Left hindlimb (tissue), 1 donor: ENCODE results near the gene RILPL2.
"Not testable (repeated sequence)": the region's sequence is repeated elsewhere in the genome, so short reads cannot be mapped to it uniquely, and the experiment has no call there.

Experiments
- DNase-seq: peaks from one replicate; pipeline ENCODE4 v3.0.0-alpha.2; 2018

Gene RILPL2

GRCh38 chr12:123379391-123379790 is 57.1 kb downstream of the RILPL2 start:
- no peak for DNase-seq

- not testable (repeated sequence) for DNase-seq
Observed at GRCh38 chr12:123372415-123372814, 64.1 kb downstream of the RILPL2 start.

- not testable (repeated sequence) for DNase-seq
Observed at GRCh38 chr12:123371667-123372368, 64.7 kb downstream of the RILPL2 start.

- DNase-seq = no peak
Observed at GRCh38 chr12:123369229-123369628, 67.3 kb downstream of the RILPL2 start.

- DNase-seq = not testable (repeated sequence)
Observed at GRCh38 chr12:123368431-123368830, 68.1 kb downstream of the RILPL2 start.

GRCh38 chr12:123367511-123367910 is 69.0 kb downstream of the RILPL2 start:
- no peak for DNase-seq
